Spleen (tissue), 7 donors: ENCODE results near the gene GNAO1.

Experiments used
- CTCF ChIP-seq, 11 experiments: fragments of 200-600 bp in 7 of 11; fragments of 450-650 bp in 4 of 11; sonication (generic) in 4 of 11; IDR thresholded peaks in 8 of 11; conservative IDR thresholded peaks in 3 of 11; 1 replicate in 7 of 11; 2 replicates in 4 of 11; pipeline versions ENCODE4 v1.4.0 to v1.8.0; 2016 to 2021; ENCODE audit warnings: antibody characterized with exemption in 11 of 11, inconsistent platforms in 4 of 11, mild to moderate bottlenecking in 1 of 11
- POLR2A ChIP-seq, 3 donors: fragments of 450-650 bp; IDR thresholded peaks; one replicate each; pipeline ENCODE4 v1.5.1; 2017; ENCODE audit warnings: antibody characterized with exemption in 3 of 3, mild to moderate bottlenecking in 1 of 3
- POLR2AphosphoS5 ChIP-seq, 3 donors: sonication (generic); formaldehyde crosslinking; IDR thresholded peaks; one replicate each; pipeline ENCODE4 v1.5.1; 2017; ENCODE audit warnings: antibody characterized with exemption in 3 of 3
- donor health status: DM: no; HTN: no; CAD: no; lungs with moderate emphysema.
- donor health status: DM: no; HTN: no; CAD: no.
- donor health status: DM: no; HTN: no; CAD: no.

DNA sequence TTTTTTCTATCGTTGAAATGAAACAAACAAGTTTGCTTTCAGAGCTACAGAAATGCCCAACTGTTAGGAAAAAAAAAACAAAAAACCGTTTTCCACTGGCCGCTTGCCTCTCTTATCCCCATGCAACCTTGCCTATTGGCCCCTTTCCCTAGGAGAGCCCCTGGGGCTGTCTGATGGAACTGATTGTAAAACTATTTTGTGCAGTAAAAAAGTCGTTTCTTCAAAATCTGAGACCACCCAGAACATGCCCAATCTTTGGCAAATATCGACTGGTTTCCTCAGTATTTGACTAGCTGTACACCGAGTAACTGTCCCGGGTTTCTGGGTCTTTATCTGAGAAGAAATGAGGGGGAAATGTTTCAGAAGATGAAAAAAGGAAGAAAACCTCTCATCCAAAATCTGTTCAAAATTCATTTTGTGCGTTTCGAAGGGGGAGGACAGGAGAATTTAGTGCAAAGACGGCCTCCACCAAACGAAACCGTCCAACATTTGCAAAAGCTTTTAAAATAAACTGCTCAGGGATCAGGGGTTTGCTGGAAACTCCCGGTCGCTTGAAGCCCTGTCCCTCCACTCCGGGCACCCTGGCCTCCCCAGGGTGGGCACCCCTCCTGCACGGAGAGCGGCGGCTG lies 1.1 kb upstream of the GNAO1 start:
- TF ChIP-seq CTCF (IDR thresholded peaks at IDR 0.05 in 8 of 11, conservative IDR thresholded peaks at IDR 0.05 in 3 of 11) (no peak), POLR2A (IDR thresholded peaks at IDR 0.05) (no peak), POLR2AphosphoS5 (IDR thresholded peaks at IDR 0.05) (no peak)
